Stimulated activated naive CD4-positive, alpha-beta T cell treated with Interleukin-2 at 50 U/mL for 16 hours (primary cell): ENCODE results near the gene DOCK1.

Source experiments
- DNase-seq: peaks from one replicate; lab custom pipeline; 2025; lab: John Stamatoyannopoulos, UW

DOCK1 gene

DNA sequence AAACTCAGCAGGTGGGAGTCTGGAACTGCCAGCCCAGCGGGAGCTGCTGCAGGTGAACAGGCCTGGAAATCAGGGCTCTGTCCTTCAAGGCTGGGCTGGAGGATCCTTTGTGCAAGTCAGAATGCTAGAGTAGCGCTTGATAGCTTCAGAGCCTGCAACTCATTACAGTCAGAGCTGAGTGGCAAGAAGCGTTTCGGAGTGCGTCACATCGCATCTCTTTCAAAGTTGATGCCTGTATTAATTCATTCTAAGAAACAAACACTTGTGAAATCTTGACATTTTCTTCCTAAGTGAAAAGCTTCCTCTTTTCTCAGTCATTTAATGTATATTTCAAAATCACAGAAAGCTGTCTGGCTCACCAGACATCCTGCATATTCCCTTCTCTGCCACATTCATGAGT is 522.7 kb downstream of the DOCK1 start:
- no peak for DNase-seq

DNA sequence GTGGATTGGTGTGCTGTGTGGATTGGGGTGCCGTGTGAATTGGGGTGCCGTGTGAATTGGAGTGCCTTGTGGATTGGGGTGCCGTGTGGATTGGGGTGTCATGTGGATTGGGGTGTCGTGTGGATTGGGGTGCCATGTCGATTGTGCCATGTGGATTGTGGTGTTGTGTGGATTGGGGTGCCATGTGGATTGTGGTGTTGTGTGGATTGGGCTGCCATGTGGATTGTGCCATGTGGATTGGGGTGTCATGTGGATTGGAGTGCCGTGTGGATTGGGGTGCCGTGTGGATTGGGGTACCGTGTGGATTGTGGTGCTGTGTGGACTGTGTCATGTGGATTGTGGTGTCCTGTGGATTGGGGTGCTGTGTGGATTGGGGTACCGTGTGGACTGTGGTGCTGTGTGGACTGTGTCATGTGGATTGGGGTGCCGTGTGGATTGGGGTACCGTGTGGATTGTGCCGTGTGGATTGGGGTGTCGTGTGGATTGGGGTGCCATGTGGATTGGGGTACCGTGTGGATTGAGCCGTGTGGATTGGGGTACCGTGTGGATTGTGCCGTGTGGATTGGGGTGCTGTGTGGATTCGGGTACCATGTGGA is 523.3 kb downstream of the DOCK1 start:
- DNase-seq, result no peak

DNA sequence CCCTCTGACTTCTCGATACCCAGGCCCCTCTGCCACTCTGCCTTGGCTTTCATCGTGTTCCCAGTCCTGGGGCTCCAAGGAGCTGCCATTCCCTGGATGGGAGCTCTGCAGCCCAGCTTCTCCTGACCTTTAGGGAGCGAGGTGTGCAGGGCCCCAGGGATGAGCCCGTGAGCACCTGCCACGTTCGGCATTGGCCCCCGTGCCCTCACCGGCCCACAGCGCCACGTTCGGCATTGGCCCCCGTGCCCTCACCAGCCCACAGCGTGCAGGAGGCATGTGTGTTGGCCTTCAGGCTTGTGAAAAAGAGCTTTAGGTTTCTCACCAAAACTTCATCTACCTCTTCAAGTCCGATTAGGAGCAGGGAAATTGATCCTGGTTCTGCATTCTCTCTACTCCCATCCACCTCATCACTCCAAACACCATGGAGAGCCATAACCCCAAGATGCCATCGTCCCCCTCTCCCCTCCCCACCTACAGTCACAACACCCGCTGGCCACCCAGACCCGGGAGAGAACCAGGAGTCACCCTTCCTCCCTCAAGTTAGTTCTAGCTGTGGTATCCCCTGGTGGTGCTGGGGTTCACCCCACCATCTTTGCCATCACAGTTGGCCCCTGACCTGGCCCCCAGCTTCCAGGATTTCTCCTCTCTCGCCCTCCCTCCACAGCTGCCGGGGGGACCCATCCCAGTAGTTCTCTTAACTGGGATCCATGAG is 524.5 kb downstream of the DOCK1 start:
- DNase-seq, result no peak

DNA sequence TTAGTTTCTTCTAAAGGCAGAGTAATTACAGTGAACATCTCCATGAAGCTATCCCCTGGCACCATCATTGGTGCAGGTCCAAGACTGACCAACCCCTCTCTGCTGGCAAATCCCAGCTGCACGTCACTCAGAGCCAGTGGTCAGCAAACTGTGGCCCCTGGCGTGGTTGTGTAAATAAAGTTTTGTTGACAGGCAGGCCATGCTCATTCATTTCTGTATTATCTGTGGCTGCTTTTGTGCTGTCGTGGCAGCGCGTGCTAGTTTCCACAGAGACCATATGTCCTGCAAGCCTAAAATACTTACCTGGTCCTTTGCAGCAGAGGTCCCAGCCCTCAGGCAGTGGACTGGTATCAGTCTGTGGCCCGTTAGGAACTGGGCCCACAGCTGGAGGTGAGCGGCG is 526.3 kb downstream of the DOCK1 start:
- no peak for DNase-seq

DNA sequence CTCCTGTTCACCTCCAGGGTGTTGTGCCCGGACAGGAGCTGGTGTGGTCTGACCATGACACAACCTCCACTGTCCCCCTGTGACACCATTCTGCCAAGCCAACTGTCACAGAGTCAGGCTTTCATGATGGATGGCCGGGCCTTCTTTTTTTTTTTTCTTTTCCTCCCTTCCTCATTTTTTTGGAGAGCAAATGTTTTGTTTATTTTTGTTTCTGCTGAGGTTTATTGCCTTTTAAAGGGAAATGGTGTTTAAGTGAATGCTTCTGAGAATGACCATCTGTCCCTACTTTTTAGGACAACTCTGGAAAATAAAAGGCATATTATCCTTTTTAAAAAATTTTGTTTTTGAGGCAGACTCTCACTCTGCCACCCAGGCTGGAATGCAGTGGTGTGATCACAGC is 528.8 kb downstream of the DOCK1 start:
- no peak for DNase-seq

DNA sequence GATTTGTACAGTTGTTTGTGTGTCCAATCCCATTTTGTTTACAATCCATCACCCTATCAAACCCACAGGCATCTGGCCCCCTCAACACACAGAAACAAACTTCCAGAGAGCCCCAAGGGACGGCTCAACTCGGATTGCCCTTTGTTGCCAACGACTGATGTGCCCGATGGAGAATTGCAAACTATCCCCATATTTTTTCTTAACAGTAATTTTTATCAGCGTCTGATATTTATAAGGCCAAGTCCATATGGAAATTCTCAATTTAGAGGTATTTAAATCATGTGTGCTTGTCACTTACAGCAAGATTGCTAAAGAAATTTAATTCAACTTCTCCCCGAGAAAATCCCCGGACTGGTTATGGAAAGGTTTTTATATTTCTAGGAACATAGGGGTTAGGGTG is 530.0 kb downstream of the DOCK1 start:
- no peak for DNase-seq

GRCh38 chr10:127440371-127440770 is 535.1 kb downstream of the DOCK1 start:
- no peak for DNase-seq

DNA sequence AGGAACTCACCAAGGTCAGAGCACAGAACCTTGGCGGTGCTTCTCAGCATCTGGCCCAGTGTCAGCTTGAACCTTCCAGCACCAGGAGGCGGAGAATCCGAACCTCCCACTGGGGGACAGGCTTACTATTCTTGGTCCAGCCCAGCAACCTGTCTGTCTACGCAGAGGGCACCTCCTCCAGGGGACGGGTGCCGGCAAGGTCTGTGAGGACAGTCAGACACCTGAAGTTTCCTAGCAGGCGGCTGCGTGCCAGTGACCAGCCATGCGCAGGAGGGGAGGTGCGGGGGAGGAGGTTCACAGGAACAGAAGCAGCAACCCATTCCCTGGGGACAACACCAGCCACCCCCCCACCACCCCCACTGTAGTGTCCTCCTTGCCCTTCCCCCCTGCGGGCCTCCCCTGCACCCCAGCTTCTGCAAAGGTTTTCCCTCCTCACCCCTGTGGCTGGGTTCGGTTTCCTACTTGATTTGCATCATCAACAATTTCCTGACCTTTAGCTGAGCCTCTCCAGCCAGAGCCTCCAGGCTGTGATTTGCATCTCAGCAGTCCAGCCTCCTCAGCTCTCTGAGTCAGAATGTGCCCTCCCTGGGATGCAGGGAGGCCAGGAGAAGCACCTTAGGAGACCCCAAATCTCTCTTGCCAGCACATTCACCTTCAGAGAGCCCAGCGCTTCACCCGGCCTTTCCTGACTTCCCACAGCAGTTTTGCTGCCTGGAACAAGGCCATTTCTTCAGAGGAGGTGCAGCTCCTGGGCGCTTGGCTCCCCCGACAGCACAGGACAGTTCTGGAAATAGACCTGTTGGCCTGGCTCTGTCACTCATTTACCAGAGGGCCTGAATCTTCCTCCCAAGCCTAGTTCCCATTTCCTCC is 536.4 kb downstream of the DOCK1 start:
- DNase-seq, result no peak

DNA sequence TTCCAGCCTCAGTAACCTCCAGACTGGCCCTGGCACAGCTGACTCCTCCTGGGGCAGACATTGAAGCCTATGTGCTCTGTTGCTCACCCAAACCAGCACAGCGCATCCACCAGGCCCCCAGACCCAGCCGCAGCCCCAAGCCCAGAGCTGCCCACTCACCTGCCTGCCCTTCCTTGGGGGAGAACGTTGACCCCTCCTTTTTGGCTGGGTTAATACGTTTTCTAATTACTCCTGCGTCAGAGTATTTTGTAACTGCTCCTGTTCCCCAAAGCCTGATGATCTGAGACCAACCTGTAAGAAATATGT is 536.9 kb downstream of the DOCK1 start:
- DNase-seq, result no peak

GRCh38 chr10:127444155-127444554 is 538.9 kb downstream of the DOCK1 start:
- DNase-seq, result no peak

GRCh38 chr10:127447197-127447596 is 542.0 kb downstream of the DOCK1 start:
- no peak for DNase-seq

DNA sequence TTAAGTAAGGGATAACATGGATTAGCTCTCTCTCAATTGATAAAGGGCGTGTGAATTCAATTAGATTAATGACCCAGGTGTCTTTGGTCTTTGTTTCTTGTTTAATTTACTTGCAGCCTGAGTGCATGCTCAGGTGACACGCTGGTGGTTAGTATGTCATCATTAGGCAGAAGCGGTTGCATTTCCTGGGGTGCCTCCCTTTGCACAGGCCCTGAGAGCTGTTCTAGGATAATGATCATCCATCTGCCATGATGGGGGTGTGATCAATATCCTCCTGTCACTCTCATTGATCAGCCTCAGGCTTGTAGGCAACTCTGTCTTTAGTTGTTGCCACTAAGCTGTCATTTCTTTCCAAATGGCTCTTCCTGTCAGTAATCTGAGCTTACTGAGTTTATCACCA is 544.3 kb downstream of the DOCK1 start:
- no peak for DNase-seq

DNA sequence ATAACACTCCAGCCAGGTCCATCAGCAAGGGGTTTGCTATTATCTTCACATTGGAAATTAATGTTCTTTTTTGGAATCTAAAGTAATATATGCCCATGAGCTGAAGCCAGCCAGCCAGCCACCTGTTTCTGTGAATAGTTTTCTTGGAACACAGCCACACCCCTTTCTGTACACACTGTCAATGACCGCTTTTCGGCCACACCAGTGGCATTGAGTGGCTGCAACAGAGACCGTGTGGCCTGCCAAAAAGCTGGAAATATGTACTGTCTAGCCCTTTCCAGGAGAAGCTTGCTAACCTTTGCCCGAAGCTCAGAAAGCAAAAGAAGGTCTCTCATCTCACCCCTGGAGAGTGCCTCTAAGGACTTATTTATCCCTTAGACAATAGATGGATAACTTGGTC is 545.4 kb downstream of the DOCK1 start:
- DNase-seq, result no peak

DNA sequence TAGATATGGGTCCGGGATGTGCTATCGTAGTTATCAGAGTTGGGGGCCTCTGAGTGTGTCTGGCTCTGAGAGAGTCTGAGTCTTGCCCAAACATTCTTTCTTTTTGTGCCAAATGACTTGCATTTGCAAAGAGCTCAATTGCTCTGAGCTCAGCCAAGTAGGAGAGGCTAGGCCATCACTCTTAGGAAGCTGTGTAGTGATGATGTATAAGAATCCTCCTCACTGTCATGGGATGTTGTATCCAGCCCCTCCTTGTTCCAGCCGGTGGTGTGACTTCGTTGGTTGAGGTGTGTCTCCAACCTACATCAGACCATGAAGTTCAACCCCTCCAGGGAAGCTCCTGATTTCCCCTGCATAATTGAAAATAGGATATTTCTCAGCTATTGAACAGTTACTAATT is 546.4 kb downstream of the DOCK1 start:
- no peak for DNase-seq

- no peak for DNase-seq
Measured at GRCh38 chr10:127452568-127452967, 547.3 kb downstream of the DOCK1 start.

DNA sequence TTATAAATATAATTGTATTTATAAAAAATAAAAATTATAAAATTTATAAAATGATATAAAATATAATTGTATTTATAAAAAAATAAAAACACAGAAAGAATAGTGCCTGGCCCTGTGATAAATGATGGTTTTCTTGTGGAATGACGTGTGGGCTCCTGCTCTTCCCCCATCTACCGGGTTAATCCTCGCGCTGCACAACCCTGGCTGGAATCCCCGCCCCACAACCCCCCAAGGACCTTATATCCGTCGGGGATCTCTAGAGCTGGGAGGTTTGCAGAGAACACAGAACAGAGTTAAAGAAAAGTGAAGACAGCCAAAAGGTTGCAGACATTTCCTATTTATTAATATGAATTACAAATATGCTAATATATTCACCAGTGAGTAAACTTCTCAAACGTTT is 548.5 kb downstream of the DOCK1 start:
- no peak for DNase-seq

DNA sequence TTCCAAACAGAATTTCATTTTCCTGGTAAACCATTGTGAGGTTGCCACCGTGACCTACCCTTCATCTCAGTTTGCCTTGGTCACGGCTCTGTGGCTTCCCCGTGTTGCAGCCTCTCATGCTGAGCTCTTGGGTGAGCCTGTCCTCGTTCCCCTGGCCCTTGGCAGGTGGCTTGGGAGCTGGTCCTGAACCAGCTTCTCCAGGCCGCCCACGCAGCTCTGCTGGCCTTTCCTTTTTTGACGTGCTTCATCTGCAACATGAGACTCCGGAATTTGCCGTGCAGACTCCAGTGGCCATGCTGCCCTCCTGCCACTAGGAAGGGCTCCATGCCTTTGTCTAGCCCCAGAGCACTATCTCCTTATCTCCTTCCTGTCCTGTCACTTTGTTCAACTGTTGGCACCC is 550.9 kb downstream of the DOCK1 start:
- DNase-seq, result no peak

DNA sequence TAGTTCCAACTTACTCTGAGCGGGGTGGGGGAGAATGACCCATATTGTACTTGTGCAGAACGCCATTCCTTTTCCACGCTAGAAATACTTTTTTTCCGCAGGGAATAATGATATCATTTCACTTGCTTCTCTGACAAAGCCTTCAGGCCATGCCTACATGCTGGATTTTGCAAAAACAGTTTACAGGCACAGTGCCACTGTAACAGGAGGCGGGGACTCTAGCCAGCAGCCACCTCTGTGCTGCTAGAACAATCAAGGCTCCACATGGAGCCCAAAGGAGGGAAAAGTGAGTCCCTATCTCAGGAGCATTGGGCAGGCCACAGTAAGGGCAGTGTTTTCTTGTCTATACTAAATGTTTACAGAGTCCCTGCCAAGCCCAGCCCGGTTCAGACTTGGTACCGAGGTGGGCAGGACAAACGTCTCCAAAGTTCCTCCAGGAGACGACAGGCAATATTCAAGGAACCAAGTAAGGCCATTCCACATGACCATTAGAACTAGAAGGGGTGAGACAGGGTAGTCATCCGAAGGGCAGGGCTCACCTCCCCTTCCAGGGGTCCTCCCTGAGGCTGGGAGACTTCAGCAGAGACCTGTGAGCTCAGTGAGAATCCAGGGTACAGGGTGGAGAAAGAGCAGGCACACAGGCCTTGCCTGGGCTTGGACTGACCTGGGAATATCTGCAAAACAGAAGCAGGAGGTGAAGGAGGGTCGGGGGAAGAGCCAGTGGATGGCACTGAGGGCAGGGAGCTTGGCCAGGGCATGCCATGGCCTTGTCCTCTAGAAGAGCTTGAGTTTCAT is 553.0 kb downstream of the DOCK1 start:
- DNase-seq, result no peak

- no peak for DNase-seq
Measured at GRCh38 chr10:127458829-127459228, 553.6 kb downstream of the DOCK1 start.

DNA sequence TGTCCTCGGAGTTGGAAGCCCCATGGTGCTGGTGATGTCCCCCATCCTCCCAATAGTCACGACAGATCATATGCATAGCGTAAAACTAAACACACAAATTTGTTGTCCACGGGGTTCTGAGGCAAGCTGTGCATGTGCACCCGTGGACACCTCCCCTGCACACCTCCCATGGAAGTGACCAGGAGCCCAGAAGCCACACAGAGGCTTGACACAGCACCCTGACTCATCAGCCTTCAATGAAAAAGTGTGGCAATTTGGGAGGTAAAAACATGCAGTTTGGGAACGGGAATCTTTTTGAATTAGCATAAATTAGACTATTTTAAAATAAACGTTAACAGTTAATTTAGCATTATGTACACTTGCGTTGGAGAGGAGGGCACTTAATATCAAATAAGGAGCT is 554.7 kb downstream of the DOCK1 start:
- no peak for DNase-seq

- no peak for DNase-seq
Measured at GRCh38 chr10:127462643-127463295, 557.5 kb downstream of the DOCK1 start.

DNA sequence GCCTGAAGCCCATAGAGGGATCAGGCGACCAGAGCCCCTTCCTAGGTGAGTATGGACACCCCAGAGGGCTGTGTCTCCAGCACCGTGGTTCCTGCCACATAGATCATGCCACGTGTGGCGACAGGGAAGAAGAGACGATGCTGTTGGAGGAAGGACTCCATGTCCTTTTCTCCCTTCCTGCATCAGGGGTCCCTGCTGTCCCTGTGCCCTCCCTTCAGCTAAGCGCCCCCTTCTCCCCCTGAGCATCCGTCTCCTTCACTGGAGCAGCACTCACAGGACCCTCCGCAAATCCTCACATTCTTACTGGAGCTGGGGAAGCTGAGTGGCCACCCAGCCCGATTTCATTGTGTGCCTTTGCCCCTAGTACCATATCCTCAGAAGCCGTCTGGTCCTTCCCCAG is 558.3 kb downstream of the DOCK1 start:
- DNase-seq, result no peak
